Lower leg skin (tissue), 3 donors: Measurements from ENCODE around the gene PLEKHA1.

Experiments used
- POLR2A ChIP-seq, 2 donors: fragments of 450-650 bp; IDR thresholded peaks; one replicate each; pipeline ENCODE4 v1.6.1; 2016 to 2017; ENCODE audit warnings: antibody characterized with exemption in 2 of 2, mild to moderate bottlenecking in 1 of 2, moderate library complexity in 1 of 2
- TF ChIP-seq, protein P1 (sequence below), 3 donors: fragments of 450-650 bp; IDR thresholded peaks; one replicate each; pipeline ENCODE4 v1.5.1; 2016; ENCODE audit warnings: antibody characterized with exemption in 3 of 3, mild to moderate bottlenecking in 3 of 3, moderate library complexity in 2 of 3

DNA sequence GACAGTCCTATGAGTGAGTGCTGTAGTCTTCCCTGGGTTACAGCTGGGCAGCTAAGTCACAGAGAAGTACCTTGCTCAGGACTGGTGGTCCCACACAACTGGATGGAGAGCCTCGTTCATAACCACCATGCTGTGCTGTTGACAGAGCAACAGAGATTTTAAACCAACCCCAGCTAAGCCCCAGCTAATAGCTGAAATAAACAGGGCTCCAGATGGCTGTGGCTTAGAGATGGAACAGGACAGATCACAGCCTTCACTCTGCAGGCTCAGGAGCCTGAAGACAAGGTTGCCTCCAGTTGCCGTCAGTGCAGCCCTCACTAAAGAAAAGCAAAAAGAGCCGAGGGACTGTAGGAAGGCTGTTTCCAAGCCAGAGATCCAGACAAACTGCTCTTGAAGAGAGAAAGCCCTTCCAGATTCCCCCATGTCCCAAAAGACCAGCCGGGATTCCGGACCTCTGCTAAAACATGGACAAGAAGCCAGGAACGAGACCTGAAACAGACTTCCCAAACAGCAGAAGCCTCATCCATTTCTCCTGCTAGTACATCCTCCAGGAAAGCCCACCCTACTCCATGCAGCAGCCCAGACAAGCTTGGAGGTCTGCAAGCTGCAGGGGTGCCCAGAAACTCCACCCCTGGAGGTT is 91.0 kb downstream of the PLEKHA1 start:
- TF ChIP-seq POLR2A (IDR thresholded peaks at IDR 0.05), result no peak
- TF ChIP-seq, protein P1, sequence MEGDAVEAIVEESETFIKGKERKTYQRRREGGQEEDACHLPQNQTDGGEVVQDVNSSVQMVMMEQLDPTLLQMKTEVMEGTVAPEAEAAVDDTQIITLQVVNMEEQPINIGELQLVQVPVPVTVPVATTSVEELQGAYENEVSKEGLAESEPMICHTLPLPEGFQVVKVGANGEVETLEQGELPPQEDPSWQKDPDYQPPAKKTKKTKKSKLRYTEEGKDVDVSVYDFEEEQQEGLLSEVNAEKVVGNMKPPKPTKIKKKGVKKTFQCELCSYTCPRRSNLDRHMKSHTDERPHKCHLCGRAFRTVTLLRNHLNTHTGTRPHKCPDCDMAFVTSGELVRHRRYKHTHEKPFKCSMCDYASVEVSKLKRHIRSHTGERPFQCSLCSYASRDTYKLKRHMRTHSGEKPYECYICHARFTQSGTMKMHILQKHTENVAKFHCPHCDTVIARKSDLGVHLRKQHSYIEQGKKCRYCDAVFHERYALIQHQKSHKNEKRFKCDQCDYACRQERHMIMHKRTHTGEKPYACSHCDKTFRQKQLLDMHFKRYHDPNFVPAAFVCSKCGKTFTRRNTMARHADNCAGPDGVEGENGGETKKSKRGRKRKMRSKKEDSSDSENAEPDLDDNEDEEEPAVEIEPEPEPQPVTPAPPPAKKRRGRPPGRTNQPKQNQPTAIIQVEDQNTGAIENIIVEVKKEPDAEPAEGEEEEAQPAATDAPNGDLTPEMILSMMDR (IDR thresholded peaks at IDR 0.05), result no peak
